ENCODE measurements around the gene TCF4.

The TCF4 gene

DNA sequence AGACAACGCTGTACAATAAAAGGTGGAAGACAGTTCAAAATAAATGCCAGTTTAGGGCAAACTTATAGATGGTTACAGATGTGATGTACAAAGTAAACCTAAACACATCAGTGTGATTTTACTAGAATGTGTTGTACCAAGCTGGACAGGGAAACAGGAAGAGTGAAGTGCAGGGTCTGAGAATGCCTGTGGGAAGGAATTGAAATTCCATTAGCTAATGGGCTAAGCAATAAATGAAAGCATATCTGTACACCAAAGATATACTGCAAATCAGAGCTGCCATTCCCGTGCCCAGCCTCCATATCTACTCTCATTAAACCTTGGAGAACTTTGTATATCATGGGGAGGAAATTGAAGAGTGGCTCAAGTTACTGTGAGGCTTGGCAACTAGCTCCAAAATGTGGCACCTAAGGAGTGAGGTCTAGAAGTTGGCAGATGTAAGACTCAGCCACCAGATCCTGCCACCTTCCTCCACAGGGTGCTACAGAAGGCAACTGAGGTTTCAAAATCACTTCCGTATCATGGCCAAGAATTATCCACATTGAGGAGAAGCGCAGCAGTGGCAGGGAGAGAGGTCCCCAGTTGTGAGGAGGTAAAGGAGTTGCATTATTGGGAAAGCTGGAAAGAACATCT is 277.8 kb downstream of the TCF4 start:
- no peaks in the 10 kb centered on the region for H3K9me3 ChIP-seq (ENCODE audit: control insufficient read depth, low read length)
- no peaks in the 10 kb centered on the region for H3K27me3 ChIP-seq (ENCODE audit: control insufficient read depth, insufficient read depth, low read length)
- H3K4me3 ChIP-seq (ENCODE audit: low read length): no peak overlapping the region
- H3K36me3 ChIP-seq (ENCODE audit: control insufficient read depth, insufficient read depth, low read length): no peaks in the 10 kb centered on the region
- H3K4me1 ChIP-seq (ENCODE audit: control insufficient read depth, insufficient read depth, low read length): peaks cover 7% of the 10 kb centered on the region
- H3K9ac ChIP-seq (ENCODE audit: low read length): no peak overlapping the region

DNA sequence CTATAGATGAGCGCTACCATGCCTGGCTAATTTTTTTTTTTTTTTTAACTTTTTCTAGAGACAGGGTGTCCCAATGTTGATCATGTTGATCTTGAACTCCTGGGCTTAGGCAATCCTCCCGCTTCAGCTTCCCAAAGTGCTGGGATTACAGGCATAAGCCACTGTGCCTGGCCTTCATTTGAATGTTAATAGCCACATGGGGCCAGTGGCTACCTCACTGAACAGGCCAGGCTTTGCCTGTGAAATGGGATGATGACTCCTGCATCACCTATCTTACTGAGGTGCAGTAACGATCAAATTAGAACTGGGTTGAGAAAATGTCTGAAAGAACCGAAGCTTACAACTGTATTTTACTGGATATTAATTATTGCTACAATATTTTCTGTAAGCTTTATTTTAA is 278.7 kb downstream of the TCF4 start:
- Histone ChIP-seq H3K36me3 (ENCODE audit: control insufficient read depth, insufficient read depth, low read length) (no peaks in the 10 kb centered on the region), H3K9me3 (ENCODE audit: control insufficient read depth, low read length) (no peaks in the 10 kb centered on the region), H3K27me3 (ENCODE audit: control insufficient read depth, insufficient read depth, low read length) (no peaks in the 10 kb centered on the region), H3K4me1 (ENCODE audit: control insufficient read depth, insufficient read depth, low read length) (peaks cover 7% of the 10 kb centered on the region), H3K4me3 (ENCODE audit: low read length) (no peak overlapping the region), H3K9ac (ENCODE audit: low read length) (no peak overlapping the region)

DNA sequence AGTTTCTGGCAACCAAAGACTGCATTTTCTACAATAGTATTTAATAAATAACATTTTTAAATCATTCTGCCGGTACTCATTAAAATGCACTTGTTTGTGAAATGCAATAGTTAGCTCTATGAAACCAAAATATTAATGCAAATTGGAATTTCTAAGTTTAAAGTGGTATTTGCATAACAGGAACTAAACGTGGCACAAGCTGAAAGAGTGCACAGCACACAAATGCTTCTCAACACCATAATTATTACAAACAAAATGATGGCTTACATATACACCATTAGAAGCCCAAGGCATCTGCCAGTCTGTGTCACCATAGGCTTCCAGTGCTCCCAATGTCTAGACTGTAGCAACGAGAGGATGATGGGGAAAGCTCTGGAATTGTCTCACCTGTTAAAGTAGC is 280.5 kb downstream of the TCF4 start:
- Histone ChIP-seq H3K36me3 (ENCODE audit: control insufficient read depth, insufficient read depth, low read length) (no peaks in the 10 kb centered on the region), H3K27me3 (ENCODE audit: control insufficient read depth, insufficient read depth, low read length) (no peaks in the 10 kb centered on the region), H3K4me1 (ENCODE audit: control insufficient read depth, insufficient read depth, low read length) (peaks cover 7% of the 10 kb centered on the region), H3K9ac (ENCODE audit: low read length) (no peak overlapping the region), H3K9me3 (ENCODE audit: control insufficient read depth, low read length) (no peaks in the 10 kb centered on the region), H3K4me3 (ENCODE audit: low read length) (no peak overlapping the region)

- H3K4me3 ChIP-seq (ENCODE audit: low read length): no peak overlapping the region
- H3K36me3 ChIP-seq (ENCODE audit: control insufficient read depth, insufficient read depth, low read length): no peaks in the 10 kb centered on the region
- H3K9me3 ChIP-seq (ENCODE audit: control insufficient read depth, low read length): no peaks in the 10 kb centered on the region
- peaks cover 7% of the 10 kb centered on the region for H3K4me1 ChIP-seq (ENCODE audit: control insufficient read depth, insufficient read depth, low read length)
- no peak overlapping the region for H3K9ac ChIP-seq (ENCODE audit: low read length)
- no peaks in the 10 kb centered on the region for H3K27me3 ChIP-seq (ENCODE audit: control insufficient read depth, insufficient read depth, low read length)
Measured at GRCh38 chr18:55306359-55307024, 281.5 kb downstream of the TCF4 start.

DNA sequence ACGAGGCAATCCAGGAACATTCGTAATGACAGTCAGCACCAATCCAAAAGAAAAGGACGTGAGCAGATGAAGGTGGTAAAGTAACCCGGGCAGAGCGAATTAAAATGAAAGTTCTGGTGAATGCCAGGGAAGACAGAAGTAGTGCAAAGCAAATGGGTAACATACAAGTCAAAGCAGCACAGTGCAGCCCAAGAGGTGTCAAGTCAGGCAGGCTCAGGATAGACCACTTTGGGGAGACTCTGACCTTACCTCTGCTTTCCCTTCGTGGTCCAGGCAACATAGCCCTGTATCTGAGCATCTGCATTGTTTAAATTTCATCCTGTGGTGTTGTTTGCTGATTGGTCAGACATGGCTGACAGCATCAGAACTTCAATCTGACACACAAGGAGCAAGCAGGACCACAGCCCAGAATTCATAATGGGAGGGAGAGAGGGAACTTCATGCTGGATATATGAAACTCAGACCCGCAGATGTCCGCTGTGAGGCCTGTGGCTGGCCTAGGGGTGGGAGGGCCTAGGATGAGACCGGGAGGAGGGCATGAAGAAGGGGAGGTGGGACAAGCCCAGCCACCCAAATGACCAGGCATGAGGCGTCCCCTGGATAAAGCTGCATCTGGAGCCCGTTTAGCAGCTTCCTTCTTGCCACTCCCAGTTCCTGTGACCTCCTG is 285.7 kb downstream of the TCF4 start:
- Histone ChIP-seq H3K4me1 (ENCODE audit: control insufficient read depth, insufficient read depth, low read length) (peaks cover 7% of the 10 kb centered on the region), H3K9ac (ENCODE audit: low read length) (no peak overlapping the region), H3K36me3 (ENCODE audit: control insufficient read depth, insufficient read depth, low read length) (no peaks in the 10 kb centered on the region), H3K9me3 (ENCODE audit: control insufficient read depth, low read length) (no peaks in the 10 kb centered on the region), H3K27me3 (ENCODE audit: control insufficient read depth, insufficient read depth, low read length) (no peaks in the 10 kb centered on the region), H3K4me3 (ENCODE audit: low read length) (no peak overlapping the region)

GRCh38 chr18:55301824-55302166 is 286.2 kb downstream of the TCF4 start:
- Histone ChIP-seq H3K9me3 (ENCODE audit: control insufficient read depth, low read length) (no peaks in the 10 kb centered on the region), H3K27me3 (ENCODE audit: control insufficient read depth, insufficient read depth, low read length) (no peaks in the 10 kb centered on the region), H3K4me3 (ENCODE audit: low read length) (no peak overlapping the region), H3K9ac (ENCODE audit: low read length) (no peak overlapping the region), H3K36me3 (ENCODE audit: control insufficient read depth, insufficient read depth, low read length) (no peaks in the 10 kb centered on the region), H3K4me1 (ENCODE audit: control insufficient read depth, insufficient read depth, low read length) (peaks cover 7% of the 10 kb centered on the region)

- H3K36me3 ChIP-seq (ENCODE audit: control insufficient read depth, insufficient read depth, low read length): no peaks in the 10 kb centered on the region
- H3K4me3 ChIP-seq (ENCODE audit: low read length): no peak overlapping the region
- H3K27me3 ChIP-seq (ENCODE audit: control insufficient read depth, insufficient read depth, low read length): no peaks in the 10 kb centered on the region
- H3K9me3 ChIP-seq (ENCODE audit: control insufficient read depth, low read length): no peaks in the 10 kb centered on the region
- H3K9ac ChIP-seq (ENCODE audit: low read length): no peak overlapping the region
- H3K4me1 ChIP-seq (ENCODE audit: control insufficient read depth, insufficient read depth, low read length): peaks cover 3% of the 10 kb centered on the region
Measured at GRCh38 chr18:55300936-55301531, 287.0 kb downstream of the TCF4 start.

DNA sequence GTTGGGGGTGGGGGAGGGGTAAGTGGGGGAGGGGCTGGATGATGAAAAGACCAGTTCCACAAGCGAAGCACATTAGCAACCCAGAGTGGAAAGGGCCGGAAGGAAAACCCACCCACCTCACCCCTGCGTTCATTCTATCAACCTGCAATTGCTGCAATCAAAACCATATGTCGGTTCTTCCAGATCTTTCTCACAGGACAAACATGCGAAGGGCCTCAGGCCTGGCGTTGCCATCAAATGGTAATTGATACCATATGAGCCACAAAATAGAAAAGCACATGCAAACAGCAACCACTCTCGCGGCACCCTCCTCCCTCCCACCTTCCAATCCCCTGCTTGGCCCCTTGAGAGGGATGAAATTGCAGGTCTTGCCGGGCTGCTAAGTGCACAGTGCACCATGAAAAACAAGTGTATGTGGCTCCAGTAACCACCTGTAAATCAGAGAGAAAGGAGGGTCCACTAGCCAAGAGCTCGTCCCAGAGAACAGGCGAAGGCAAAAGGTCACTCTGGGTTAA is 287.5 kb downstream of the TCF4 start:
- no peaks in the 10 kb centered on the region for H3K4me1 ChIP-seq (ENCODE audit: control insufficient read depth, insufficient read depth, low read length)
- H3K9ac ChIP-seq (ENCODE audit: low read length): no peak overlapping the region
- no peak overlapping the region for H3K4me3 ChIP-seq (ENCODE audit: low read length)

GRCh38 chr18:55296778-55297177 is 291.2 kb downstream of the TCF4 start:
- Histone ChIP-seq H3K4me1 (ENCODE audit: control insufficient read depth, insufficient read depth, low read length) (no peaks in the 10 kb centered on the region), H3K9me3 (ENCODE audit: control insufficient read depth, low read length) (no peaks in the 10 kb centered on the region), H3K27me3 (ENCODE audit: control insufficient read depth, insufficient read depth, low read length) (no peaks in the 10 kb centered on the region), H3K36me3 (ENCODE audit: control insufficient read depth, insufficient read depth, low read length) (no peaks in the 10 kb centered on the region), H3K4me3 (ENCODE audit: low read length) (no peak overlapping the region), H3K9ac (ENCODE audit: low read length) (no peak overlapping the region)

More for the DNA sequence above, 287.5 kb downstream of the TCF4 start:
- H3K27me3 ChIP-seq (ENCODE audit: control insufficient read depth, insufficient read depth, low read length): no peaks in the 10 kb centered on the region
- no peaks in the 10 kb centered on the region for H3K36me3 ChIP-seq (ENCODE audit: control insufficient read depth, insufficient read depth, low read length)
- no peaks in the 10 kb centered on the region for H3K9me3 ChIP-seq (ENCODE audit: control insufficient read depth, low read length)

GRCh38 chr18:55296115-55296514 is 291.9 kb downstream of the TCF4 start:
- Histone ChIP-seq H3K4me3 (ENCODE audit: low read length) (no peak overlapping the region), H3K4me1 (ENCODE audit: control insufficient read depth, insufficient read depth, low read length) (no peaks in the 10 kb centered on the region), H3K36me3 (ENCODE audit: control insufficient read depth, insufficient read depth, low read length) (no peaks in the 10 kb centered on the region), H3K9ac (ENCODE audit: low read length) (no peak overlapping the region), H3K27me3 (ENCODE audit: control insufficient read depth, insufficient read depth, low read length) (no peaks in the 10 kb centered on the region), H3K9me3 (ENCODE audit: control insufficient read depth, low read length) (no peaks in the 10 kb centered on the region)

DNA sequence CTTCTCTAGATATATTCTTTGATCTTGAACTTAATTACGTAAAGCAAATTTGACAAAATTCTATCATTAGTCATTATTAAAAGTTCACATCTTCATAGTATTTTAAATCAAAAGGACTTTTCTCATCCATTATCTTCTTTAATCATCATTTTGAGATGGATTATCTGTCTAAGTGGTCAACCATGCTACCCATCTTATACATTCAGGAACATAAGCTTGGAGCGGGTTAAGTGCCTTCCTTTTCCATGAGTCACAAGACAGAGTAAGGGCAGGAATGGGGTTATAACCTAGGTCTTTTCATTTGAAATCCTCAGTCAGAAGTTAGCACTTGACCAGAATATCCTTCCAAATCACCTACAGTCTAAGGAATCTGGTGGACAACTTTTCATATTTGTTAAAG is 297.1 kb downstream of the TCF4 start:
- Histone ChIP-seq H3K27me3 (ENCODE audit: control insufficient read depth, insufficient read depth, low read length) (no peaks in the 10 kb centered on the region), H3K36me3 (ENCODE audit: control insufficient read depth, insufficient read depth, low read length) (no peaks in the 10 kb centered on the region), H3K4me1 (ENCODE audit: control insufficient read depth, insufficient read depth, low read length) (no peaks in the 10 kb centered on the region), H3K9ac (ENCODE audit: low read length) (no peak overlapping the region), H3K9me3 (ENCODE audit: control insufficient read depth, low read length) (no peaks in the 10 kb centered on the region), H3K4me3 (ENCODE audit: low read length) (no peak overlapping the region)

GRCh38 chr18:55289775-55290174 is 298.2 kb downstream of the TCF4 start:
- H3K36me3 ChIP-seq (ENCODE audit: control insufficient read depth, insufficient read depth, low read length): no peaks in the 10 kb centered on the region
- no peaks in the 10 kb centered on the region for H3K4me1 ChIP-seq (ENCODE audit: control insufficient read depth, insufficient read depth, low read length)
- no peak overlapping the region for H3K4me3 ChIP-seq (ENCODE audit: low read length)
- no peaks in the 10 kb centered on the region for H3K9me3 ChIP-seq (ENCODE audit: control insufficient read depth, low read length)
- no peaks in the 10 kb centered on the region for H3K27me3 ChIP-seq (ENCODE audit: control insufficient read depth, insufficient read depth, low read length)
- no peak overlapping the region for H3K9ac ChIP-seq (ENCODE audit: low read length)

All from mucosa of stomach (tissue), 1 donor.